ENCODE results near the gene REPIN1.

The REPIN1 gene

DNA sequence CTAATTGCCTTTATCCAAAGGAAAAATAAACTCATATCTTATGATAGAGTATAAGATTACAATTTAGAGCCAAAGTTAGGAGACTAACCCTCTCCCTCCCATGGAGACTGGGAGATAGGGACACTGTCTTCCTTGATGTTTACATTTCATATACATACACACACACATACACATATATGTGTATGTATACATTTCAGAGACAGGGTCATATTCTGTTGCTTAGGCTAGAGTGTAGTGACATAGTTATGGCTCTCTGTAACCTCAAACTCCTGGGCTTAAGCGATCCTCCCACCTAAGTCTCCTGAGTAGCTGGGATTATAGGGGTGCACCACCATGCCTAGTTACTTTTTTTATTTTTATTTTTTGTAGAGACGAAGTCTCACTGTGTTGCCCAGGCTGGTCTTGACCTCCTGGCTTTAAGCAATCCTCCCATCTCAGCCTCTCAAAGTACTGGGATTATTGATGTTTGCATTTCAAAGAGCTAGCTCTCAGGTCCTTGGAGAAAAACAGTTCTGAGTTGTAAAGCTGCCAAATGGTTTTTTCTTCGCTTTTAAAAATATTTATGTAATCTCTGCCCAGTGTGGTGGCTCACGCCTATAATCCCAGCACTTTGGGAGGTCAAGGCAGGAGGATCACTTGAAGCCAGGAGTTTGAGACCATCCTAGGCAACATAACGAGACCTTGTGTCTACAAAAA lies 8.1 kb upstream of the REPIN1 start:
- DNase-seq (ENCODE audit: low read depth) = no peak

DNA sequence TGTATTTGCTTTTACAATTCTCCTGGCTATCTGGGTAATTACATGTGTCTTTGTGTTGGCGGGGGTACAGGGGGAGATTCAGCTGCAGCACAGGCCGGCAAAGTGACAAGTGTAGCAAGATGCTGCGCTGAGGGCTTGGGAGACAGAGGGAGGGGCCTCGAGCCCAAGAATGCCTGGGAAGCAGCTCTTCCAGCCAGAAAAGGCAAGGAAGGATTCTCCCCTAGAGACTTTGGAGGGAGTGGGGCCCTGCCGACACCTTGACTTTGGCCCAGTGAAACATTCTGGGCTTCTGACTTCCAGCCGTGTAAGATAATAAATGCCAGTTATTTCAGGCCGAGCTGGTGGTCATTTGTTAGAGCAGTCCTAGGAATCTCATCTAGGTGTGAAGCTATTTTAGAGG lies 7.2 kb upstream of the REPIN1 start:
- no peak for DNase-seq (ENCODE audit: low read depth)

- no peak for DNase-seq (ENCODE audit: low read depth)
These were observed 6.6 kb upstream of the REPIN1 start for GRCh38 chr7:150361807-150362621.

DNA sequence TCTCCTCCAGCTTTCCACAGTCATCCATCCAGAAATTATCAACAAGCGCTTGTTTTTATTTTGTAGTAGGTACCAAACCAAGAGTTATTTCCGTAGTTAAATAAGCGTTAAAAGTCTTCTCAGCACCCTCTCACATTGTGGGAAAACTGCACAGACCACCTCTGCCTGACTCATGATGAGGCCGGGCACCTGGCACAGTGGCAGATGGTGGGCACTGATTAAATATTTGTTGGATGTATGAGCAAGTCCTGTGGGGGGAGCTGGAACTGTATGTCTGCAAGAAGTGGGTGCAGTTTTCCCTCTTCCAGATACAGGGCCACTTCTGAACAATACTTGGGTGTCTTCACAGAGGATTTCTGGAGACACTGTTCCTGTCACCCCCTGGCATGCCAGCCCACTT lies 5.3 kb upstream of the REPIN1 start:
- no peak for DNase-seq (ENCODE audit: low read depth)

DNA sequence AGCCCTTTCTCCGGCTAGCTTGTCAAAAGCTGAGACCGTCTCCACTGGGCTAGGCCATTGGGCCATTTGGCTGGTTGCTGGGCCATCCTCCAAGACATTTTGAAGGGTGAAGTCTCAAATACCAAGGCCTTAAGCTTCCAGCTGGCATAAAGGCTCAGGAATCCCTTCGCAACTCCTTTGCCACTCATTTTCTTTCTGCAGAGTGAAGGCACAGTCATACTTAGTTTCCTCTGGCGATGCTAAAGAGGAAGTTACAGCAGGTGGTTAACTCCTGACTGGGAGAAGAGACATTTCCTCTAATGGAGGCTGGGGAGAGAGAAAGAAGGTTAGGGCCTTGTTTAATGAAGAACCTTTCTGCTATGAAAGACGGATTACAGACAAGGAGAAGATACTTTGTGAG lies 4.8 kb upstream of the REPIN1 start:
- DNase-seq (ENCODE audit: low read depth) = no peak

DNA sequence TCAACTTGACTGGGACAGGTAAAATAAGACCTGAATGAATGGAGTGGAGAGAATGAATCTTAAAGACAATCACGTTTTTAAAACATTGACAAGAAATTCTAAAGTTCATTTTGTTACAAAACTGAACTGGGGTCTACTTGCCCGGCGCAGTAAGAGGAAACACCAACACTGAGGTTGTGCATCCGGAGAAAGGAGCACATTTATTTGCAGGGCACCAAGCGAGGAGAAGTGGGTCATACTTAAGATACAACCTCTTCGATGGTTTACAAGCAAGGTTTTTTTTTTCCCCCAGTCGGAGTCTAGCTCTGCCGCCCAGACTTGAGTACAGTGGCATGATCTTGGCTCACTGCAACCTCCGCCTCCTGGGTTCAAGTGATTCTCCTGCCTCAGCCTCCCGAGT lies 3.4 kb upstream of the REPIN1 start:
- no peak for DNase-seq (ENCODE audit: low read depth)

DNA sequence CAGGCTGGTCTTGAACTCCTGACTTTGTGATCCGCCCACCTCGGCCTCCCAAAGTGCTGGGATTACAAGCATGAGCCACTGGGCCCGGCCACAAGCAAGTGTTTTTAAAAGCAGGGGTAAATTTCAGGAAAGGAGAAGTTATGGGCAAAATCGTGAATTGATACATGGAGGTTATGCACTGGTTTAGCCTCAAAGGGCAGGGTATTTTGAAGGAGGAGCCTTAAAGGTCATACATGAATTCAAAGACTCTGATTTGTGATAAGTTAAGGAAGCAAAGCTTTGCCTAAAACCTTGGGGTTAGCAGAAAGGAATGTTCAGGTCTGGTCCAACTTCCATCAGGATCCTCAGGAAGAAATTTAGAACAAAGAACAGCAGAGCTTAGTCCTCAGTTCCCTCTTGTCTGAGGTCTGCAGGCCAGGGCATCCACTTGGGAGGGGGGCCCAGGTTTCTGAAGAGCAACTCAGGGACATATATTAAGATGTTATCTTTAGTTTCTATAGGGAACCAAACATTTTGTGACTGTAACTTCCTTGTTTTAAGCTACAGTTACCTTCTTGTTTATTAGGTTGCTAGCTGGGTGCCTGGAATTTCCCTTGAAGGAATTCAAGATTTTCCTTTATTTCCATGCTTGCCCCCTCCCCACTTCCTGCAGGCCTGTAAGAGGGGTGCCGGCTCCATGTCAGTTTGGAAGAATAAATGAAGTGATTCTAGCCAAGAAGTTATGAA lies 2.8 kb upstream of the REPIN1 start:
- no peak for DNase-seq (ENCODE audit: low read depth)

- DNase-seq (ENCODE audit: low read depth) = no peak
These were observed 936 bp upstream of the REPIN1 start for GRCh38 chr7:150367677-150368095.

DNA sequence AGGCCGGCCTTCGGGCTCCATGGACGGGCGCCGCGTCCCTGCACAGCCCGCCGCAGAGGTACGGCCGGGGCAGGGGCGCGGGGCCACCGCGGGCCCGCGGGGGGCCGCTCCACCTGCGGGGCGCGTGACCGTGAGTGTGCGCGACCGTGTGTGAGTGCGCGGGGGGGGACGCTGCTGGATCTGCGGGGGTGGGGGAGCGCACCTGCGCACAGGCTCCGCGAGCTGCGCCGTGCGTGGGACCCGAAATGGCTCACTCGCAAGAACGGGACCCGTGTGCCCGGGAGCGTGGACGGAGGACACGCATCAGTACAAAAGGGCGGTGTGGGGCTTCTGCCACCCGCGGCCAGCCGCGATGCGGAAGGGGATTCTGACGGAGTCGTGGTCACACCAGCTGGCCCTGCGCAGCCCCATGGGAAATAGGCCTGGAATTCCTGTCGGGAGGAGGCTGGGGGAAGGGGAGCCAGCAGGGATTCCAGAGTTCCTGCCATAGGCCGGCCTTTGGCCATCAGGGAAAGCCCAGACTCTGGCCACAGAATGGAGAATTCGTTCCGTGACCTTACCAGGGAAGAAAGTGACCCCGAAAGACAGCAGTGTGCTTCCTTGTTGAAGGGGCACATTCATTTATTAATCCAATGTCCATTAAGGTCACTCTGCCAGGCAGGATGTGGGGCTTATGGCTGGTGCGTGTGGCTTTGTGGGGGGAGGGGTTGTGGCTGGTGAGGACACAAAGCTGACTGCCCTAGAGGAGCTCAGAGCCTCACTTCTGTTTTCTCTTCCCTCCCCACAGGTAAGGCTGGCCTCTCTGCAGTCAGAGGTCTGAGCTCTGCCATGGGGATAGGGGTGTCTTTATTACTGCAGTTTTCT lies 494 bp downstream of the REPIN1 start:
- peak; percentile 60 for DNase-seq (ENCODE audit: low read depth)

DNA sequence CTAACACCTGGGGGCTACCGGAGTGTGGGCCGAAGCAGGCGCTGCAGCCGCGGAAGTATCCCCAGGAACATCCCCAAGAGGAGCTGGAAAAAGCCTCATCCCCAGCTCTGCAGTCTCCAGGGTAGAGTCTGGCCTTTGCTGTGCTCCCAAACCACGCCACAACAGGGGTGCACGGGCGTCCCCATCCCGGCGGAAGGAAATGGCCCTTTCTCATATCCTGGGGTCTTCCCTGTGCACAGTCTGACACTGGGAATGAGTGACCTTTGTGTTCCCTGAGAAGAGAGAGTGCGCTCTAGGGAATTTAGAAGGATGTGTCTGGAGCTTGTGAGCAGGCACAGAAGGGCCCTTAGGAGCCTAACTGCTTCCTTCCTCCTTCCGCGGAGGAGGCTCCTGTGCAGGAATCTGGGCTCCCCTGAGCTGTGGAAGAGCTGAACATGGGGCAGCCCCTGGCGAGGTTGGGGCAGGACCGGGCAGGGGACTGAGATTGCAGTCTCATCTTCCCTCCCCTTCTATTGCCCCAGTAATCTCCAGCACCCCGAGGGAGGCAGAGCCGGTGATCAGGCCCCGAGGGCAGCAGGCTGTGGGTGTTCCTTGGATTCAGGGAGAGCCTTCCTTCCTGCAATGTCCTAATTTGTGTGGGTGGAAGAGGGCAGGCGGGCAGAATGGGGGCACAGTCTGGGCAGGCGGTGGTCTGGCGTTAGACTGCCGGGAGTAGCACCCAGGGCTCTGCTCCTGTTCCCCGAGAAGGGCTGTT lies 1.3 kb downstream of the REPIN1 start:
- DNase-seq (ENCODE audit: low read depth) = no peak

DNA sequence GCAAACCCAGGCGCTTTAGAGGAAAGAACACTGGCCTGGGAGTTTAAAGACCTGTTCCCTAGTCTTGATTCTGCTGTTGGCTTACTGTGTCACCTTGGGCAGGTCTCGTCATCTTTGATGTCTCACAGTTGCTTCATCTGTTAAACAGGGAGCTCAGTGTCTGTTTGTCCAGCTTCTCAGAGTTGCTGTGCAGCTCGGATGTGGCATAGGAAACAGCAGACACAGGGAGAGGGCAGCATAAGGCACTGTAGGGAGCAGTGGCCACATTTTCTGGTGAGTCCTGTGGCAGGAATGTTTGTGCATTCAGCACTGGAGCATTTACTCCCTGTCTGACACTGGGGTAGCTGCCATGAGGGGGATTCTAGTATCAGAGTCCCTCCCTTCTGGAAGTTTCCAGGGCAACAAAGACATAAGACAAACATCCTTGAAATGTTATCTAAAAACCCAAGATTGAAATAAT lies 2.0 kb downstream of the REPIN1 start:
- no peak for DNase-seq (ENCODE audit: low read depth)

DNA sequence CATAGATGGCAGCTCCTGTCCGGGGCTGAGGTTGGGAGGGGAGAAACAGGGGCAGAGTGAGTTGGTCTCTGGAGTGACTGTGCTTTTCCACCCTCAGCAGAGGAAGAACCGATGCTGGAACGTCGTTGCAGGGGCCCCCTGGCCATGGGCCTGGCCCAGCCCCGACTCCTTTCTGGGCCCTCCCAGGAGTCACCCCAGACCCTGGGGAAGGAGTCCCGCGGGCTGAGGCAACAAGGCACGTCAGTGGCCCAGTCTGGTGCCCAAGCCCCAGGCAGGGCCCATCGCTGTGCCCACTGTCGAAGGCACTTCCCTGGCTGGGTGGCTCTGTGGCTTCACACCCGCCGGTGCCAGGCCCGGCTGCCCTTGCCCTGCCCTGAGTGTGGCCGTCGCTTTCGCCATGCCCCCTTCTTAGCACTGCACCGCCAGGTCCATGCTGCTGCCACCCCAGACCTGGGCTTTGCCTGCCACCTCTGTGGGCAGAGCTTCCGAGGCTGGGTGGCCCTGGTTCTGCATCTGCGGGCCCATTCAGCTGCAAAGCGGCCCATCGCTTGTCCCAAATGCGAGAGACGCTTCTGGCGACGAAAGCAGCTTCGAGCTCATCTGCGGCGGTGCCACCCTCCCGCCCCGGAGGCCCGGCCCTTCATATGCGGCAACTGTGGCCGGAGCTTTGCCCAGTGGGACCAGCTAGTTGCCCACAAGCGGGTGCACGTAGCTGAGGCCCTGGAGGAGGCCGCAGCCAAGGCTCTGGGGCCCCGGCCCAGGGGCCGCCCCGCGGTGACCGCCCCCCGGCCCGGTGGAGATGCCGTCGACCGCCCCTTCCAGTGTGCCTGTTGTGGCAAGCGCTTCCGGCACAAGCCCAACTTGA lies 2.7 kb downstream of the REPIN1 start:
- DNase-seq (ENCODE audit: low read depth) = no peak

DNA sequence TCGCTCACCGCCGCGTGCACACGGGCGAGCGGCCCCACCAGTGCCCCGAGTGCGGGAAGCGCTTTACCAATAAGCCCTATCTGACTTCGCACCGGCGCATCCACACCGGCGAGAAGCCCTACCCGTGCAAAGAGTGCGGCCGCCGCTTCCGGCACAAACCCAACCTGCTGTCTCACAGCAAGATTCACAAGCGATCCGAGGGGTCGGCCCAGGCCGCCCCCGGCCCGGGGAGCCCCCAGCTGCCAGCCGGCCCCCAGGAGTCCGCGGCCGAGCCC lies 3.3 kb downstream of the REPIN1 start:
- DNase-seq (ENCODE audit: low read depth) = no peak

DNA sequence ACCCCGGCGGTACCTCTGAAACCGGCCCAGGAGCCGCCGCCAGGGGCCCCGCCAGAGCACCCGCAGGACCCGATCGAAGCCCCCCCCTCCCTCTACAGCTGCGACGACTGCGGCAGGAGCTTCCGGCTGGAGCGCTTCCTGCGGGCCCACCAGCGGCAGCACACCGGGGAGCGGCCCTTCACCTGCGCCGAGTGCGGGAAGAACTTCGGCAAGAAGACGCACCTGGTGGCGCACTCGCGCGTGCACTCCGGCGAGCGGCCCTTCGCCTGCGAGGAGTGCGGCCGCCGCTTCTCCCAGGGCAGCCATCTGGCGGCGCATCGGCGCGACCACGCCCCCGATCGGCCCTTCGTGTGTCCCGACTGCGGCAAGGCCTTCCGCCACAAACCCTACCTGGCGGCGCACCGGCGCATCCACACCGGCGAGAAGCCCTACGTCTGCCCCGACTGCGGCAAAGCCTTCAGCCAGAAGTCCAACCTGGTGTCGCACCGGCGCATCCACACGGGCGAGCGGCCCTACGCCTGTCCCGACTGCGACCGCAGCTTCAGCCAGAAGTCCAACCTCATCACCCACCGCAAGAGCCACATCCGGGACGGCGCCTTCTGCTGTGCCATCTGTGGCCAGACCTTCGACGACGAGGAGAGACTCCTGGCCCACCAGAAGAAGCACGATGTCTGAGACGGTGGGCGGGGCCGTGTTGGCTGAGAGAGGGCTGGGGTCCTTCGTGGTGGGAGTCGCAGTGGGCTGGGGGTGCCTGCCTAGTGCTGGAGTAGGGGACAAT lies 3.8 kb downstream of the REPIN1 start:
- DNase-seq (ENCODE audit: low read depth) = no peak

DNA sequence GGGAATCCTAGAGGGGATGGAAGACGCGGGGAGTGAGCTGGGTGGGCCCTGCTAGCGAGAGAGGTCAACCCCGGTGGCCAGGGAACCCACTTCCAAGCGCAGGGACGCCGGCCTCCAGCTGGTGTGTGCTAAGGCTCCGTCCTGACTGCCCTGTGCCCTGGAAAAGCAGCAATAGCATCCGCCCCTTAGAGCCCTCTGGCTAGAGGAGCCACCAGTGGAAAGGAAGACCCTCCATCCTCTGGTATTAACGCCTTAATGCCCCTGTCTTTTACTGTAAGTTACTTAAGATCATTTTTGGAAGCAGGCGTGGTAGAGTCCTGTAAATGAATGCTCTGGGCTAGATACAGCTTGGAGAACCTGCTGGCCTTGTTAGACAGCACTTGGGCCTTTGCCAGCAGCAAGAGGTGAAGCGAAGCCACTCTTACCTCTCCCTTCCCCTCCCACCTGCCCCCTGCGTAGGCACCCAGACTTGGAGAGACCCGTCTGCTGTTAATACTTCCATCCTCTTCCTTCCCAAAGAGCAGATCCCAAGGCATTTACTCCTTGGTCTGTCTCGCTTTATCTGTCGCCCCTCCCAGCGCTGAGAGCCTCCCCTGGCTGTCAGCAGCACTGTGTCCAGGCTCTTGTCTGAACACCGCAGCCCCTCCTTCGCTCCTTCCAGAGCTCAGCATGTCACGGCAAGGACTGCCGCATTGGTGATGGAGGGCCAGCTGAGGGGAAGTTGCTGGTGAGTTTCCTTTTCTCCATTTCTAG lies 4.6 kb downstream of the REPIN1 start:
- no peak for DNase-seq (ENCODE audit: low read depth)

DNA sequence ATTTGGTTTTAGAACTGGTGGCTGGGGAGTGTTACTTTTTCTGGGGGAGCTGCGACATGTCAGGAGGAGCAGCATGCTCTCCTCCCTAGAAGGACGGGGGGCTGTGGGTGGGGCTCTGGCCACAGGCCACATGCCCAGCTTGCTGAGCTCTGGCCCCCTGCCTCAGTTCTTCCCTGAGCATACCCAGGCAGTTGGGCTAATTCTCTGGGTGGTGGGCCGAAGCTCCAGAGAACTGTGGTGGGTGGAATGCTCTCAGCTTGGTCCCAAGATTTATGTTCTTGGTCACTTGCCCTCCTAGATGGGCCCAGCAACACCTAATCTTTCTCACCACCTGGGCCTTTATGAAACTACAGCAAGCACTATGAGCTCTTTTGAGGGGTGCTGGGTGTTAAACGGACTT lies 5.4 kb downstream of the REPIN1 start:
- no peak for DNase-seq (ENCODE audit: low read depth)

- DNase-seq (ENCODE audit: low read depth) = no peak
These were observed 5.8 kb downstream of the REPIN1 start for GRCh38 chr7:150374472-150374871.

DNA sequence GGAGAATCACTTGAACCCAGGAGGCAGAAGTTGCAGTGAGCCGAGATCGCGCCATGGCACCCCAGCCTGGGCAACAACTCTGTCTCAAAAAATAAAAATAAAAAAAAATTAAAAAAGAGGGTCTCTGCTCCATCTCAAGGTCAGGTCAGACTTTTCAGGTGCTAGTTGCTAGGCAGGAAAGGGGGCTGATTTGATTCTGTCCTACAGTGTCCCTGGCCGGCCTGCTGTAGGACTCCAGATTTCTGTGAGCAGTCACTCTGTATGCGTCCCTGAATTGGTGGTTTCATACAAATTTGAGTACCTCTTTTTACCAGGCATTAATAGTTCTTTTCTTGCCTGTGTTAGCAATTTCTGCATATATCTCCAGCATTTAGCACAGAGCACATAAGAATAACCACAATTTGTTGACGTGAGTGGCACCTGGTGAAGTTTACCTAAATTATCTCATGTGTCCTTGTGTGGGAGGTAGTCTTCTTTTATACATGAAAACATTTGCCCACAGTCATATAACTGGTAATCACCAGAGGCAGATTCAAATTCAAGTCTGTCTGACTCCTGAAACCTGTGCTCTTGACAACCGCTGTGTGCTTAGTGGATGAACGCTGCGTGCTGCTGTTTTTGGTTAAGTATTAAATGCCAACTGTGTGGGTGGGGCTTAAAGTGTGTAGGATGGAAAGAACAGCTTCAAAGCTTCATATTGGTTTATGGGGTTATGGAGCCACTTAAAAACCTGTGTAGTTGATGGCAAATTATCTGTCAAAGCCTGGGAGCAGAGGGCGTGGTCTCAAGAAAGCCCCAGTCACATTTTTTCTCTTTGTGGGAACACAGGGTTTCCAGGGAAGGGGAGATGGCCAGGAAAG lies 7.3 kb downstream of the REPIN1 start:
- no peak for DNase-seq (ENCODE audit: low read depth)

Data from activated T-helper 9 cell treated with anti-CD3 and anti-CD28 coated beads, Interleukin-2, amount 50 U/mL, for 16 hours (primary cell).